HG03066 (cell line): ENCODE measurements around the gene BICC1.

Source experiments
- ATAC-seq: cut with Tn5 transposase; IDR thresholded peaks from one replicate; pipeline ENCODE4 v1.9.1; 2021; ENCODE audit warnings: low read depth; ENCODE audit not compliant: unreplicated experiment

BICC1 gene

GRCh38 chr10:58557714-58558113 lies 45.0 kb downstream of the BICC1 start:
- ATAC-seq, result no peak

GRCh38 chr10:58560068-58560467 lies 47.4 kb downstream of the BICC1 start:
- no peak for ATAC-seq

GRCh38 chr10:58565271-58565670 lies 52.6 kb downstream of the BICC1 start:
- no peak for ATAC-seq

GRCh38 chr10:58567652-58568051 lies 55.0 kb downstream of the BICC1 start:
- no peak for ATAC-seq

GRCh38 chr10:58568428-58568935 lies 55.8 kb downstream of the BICC1 start:
- no peak for ATAC-seq

DNA sequence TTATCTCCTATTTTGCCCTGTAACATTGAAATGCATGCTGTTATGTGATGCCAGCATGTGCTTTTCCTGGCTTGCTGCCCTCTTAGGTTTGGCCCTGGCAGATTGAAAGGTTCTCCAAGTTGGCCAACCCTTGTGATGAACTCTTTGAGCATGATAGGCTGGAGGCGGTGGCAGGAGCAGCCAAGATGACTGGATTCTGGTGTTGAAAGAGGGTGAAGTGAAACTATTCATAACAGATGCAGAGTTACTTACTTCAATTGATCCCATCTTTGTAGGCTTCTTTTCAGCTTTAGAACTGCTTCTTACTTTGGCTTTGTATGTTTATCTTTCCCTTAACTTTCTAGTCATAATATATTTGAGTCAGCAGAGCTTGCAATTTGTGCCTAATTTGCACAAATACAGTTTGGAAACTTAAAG lies 57.6 kb downstream of the BICC1 start:
- ATAC-seq, result no peak

DNA sequence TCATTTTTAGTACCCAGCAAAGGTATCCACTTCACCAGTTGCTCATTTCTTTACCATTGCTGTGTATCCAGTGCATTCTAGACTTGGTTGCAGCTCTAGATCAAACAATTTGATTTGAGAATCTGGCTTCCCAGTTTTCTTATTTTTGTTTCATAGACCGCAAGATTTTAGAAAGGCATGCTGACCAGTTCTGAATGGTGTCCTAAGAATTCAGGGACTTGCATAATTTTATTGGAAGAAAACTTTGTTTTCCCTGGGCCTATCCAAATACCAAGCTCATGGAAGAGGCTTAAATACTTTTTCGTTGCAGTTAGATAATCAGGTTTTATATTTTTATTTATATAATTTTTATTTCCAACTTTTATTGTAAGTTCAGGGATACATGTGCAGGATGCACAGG lies 58.3 kb downstream of the BICC1 start:
- ATAC-seq, result no peak

GRCh38 chr10:58573144-58573543 lies 60.5 kb downstream of the BICC1 start:
- ATAC-seq, result no peak

DNA sequence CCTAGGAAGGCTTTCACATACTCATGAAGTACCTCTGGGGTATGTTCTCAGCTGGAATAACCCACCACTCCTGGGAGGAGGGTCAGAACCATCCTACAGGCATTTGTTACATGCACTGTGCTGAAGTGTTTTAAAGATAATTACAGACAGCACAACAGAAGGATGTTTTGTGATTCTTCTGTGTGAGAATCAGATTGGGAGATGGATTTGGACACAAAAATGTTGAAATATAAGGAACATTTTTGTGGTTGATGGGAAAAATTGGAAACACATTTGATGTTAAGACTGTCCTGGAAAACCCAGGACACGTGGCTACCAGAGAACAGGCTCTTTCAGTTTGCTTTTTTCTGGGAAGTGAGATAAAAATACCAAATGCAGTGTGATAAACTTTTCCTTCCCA lies 61.4 kb downstream of the BICC1 start:
- no peak for ATAC-seq

DNA sequence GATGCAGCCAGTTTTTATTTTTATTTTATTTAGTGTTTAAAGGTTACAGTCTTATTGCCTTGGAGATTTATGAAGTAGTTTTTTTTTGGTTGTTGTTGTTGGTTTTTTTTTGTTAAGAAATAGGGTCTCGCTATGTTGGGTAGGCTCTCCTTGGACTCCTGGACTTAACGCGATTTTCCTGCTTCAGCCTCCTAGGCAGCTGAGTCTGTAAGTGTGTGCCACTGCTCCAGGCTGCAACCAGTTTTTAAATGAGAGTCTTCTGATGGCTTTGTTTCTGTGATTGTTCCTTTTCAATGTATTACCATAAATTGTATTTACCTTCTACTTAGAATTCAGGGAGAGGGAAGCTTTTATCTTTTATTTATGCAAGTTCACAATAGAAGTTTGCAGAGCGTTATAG lies 62.8 kb downstream of the BICC1 start:
- no peak for ATAC-seq

DNA sequence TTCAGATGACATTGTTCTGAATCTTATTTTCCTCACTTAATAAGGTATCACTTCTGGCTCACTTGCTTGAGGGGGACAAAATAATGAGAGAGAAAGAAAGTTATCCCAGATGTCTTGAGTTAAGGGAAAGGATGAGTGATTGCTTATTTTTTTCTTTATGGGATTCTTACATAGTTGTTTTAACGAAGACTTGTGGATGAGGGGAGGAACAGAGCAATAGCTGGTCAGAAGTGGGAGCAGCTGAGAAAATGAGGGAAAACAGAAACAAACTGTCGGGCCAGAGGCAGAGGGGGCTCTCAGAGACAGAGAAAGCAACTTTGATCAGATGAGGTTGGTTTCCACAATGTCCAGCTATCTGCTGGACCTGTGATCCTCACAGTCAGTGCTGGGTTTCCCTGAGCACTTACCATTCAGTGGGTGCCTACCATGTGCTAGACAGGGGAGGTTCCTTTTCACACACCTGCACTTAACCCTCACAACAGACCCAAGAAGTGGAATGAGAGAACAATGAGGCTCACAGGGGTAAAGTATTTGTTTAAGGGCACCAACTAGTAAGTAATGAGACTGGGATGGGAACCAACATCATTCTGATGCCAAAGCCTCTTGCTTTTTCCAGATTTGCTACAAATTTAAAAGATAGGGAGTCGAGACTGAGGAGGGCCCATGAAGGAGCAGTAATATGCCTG lies 64.2 kb downstream of the BICC1 start:
- ATAC-seq, result no peak

GRCh38 chr10:58577437-58577777 lies 64.7 kb downstream of the BICC1 start:
- no peak for ATAC-seq

- ATAC-seq, result no peak
Observed at GRCh38 chr10:58578366-58578765, 65.7 kb downstream of the BICC1 start.

DNA sequence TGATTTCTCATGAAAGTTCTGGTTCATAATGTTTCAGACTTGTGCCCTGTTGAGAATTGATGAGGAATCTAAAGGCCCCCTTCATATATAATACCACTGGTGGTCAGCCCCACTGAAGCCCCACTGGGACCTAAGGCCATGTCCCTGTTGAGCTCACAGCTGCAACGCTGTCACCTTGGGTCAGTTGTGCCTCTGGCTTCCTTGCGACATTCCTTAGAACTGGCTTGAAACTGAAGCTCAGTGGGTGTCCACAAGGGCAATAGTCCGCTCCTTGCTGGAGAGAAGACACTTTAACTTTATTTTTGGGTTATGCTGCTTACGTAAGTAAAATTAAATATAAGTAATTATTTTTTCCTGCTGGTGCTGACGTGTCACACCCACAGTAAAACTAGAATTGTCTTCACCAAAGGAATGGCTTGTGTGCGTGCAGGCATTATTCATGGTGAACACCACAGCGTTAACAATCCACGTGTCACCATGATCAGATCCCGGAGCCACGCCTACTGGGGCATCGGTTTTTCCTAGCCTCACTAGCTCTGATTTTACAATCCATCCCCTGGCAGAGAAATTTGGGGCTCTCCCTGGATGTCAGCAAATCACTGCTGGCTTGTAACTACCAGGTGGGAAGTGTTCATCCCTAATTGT lies 66.5 kb downstream of the BICC1 start:
- ATAC-seq, result no peak

DNA sequence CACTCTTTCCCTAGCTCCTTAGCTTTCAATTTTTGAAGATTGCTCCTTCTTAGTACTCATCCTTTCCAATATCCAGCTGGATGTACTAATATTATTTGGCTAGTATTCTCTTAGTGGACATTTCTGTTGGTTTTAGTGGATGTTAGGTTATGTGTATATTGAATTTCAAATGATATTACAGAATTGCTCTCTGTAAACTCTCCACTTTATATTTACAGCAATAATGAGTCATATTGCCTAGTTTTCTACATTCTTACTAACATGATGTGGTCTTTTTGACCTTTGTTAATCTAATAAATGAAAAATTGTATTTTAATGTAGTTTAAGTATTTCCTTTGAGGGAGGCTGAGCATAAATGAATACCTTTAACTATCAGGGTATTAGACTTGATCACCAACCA lies 69.4 kb downstream of the BICC1 start:
- ATAC-seq, result no peak

GRCh38 chr10:58585435-58585834 lies 72.8 kb downstream of the BICC1 start:
- ATAC-seq, result no peak

- ATAC-seq, result no peak
Observed at GRCh38 chr10:58586282-58587245, 73.9 kb downstream of the BICC1 start.

DNA sequence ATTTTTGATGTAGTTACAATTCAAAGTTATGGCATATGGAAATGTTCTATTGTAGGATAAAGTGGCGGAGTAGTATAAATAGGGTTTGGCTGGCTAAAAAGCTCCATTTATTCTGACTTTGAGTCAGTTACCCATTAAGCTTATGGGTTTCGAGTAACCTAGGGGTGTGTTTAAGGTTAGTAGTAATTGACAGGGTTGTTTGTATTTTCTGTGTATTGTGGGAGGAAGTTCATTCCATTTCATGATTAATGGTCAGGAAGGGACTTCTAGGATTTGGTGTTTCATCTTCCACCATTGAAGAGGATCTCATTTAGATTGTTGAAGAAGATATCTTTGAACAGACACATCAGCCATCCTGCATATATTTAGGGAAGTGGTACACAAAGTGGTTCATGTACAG lies 75.0 kb downstream of the BICC1 start:
- ATAC-seq, result no peak

DNA sequence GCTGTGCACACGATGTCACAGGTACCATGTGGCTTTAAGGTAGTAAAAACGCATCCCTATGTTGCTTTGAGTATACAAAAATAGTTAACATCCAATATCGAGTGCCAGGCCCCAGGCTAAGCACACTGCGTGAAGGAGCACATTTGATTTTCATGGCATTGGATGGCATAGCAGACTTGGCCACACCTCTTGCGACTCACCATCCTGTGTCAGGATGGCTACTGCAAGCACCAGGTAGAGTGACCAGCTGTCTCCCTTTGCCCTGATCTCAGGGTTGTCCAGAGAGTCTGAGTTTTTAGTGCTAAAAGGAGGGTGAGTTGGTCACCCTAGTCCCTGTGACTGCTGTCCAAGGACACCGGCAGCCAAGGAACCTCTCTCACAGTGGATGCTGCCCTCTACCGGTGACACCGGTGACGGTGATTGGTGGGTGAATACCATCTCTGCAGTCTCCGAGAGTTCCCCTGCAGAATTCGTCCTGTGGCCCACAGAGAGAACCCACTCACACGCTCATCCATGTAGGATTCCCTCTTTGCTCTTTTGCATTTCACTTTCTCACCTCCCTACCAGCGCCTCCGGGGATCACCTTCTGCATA lies 76.1 kb downstream of the BICC1 start:
- no peak for ATAC-seq

DNA sequence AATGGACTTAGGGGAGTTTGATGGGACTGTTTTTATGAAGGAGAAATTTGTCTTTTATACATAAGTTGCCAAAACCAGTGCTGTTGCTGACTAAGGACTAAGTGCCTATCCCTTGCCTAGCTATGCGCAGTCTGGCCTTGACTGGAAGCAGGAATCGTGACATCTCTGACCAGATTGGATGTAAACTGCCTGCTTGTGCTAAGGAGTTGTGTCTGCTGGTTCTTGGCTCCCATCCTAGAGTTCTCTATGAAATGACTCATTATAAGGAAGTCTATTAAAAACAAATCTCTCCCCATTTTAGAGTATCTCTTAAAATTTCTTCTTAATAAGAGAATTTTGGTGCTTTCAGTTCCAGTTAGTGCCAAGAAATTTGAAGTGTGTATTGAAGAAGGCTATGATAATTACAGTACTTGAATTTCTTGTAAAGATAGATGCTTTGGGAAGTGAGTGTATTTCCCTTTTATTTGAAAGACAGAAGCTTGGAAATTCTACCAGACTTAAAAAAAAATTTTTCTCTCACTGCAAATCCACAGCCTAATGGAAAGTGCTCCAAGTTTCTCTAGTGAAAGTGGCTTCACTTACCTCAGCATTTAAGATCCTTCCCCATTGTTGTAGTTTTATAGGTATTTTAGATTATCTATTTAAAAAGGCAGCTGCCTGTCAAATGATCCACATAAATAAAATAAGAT lies 77.6 kb downstream of the BICC1 start:
- no peak for ATAC-seq
